HG03039 (cell line): Measurements from ENCODE around the gene MTUS2.

ENCODE experiments used
- ATAC-seq: cut with Tn5 transposase; IDR thresholded peaks from one replicate; pipeline ENCODE4 v1.9.1; 2021; ENCODE audit warnings: mild to moderate bottlenecking, moderate library complexity; ENCODE audit not compliant: unreplicated experiment

Gene MTUS2

DNA sequence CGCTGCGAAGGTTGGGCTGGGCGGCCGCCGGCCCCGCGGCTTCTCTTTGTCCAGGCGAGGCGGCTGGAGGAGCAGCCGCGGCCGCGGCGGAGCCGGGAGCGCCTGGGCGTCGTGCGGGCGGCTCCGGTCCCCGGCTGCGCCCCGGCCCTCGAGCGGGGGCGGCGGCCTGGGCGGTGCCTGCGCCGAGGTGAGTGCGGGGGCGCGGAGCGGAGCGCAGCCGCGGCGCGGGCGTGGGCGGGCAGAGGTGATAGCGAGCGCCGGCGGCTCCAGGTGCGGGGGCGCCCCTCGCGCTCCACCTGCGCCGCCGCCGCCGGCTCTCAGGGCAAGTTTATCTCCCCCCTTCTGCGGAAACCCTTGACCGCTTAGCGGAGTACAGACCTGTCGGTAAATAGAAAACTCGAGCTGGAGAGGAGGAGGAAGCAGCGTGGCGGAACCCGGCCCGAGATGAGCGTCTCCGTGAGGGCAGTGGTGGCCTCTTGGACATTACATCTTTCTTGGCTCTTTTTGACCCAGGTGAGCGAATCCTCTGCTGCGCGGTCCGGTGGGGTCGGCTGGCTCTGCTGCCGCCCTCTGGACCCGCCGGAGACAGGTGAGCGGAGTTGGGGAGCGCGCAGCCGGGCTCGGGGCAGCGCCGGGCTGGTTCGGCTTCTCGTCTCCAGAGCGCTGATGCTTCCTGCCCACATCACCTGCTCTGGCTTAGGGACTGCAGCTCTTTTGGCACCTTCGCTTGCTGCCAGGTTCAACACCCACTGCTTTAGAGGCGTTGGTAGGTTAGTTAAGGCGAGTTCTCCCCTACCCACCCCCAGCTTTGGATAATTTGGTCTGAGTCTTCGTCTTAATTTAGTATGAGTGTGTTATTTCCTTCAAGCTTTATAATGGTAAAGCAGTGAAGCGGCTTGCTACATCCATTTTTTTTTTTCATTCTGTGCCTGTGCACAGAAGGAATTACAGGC lies at the start of gene MTUS2:
MTUS2 (plus strand) TSS at position 241 of the 953 bp plus-strand sequence.
- ATAC-seq: peak; percentile 48

- ATAC-seq: no peak
These were observed 41.6 kb upstream of the MTUS2 start for GRCh38 chr13:28778308-28779215.

- ATAC-seq: no peak
These were observed 27.1 kb upstream of the MTUS2 start for GRCh38 chr13:28792992-28793391.

GRCh38 chr13:28794396-28794795 lies 25.7 kb upstream of the MTUS2 start:
- ATAC-seq: no peak

DNA sequence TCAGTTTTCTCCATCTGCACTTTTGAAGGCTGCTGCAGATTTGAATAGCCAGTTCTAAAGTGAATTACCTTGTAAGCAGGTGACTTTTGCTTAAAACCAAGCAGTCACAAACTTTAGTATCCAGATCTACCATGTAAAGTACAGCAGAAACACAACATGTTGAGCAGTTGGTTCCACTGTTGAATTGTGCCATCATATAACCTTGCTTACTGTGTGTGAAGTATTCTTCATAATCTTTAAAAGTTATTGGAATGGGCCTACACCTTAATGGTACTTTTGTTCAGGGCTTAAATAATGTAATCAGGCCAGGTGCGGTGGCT lies 23.2 kb upstream of the MTUS2 start:
- ATAC-seq: no peak

- no peak for ATAC-seq
These were observed 14.8 kb upstream of the MTUS2 start for GRCh38 chr13:28805193-28805819.

DNA sequence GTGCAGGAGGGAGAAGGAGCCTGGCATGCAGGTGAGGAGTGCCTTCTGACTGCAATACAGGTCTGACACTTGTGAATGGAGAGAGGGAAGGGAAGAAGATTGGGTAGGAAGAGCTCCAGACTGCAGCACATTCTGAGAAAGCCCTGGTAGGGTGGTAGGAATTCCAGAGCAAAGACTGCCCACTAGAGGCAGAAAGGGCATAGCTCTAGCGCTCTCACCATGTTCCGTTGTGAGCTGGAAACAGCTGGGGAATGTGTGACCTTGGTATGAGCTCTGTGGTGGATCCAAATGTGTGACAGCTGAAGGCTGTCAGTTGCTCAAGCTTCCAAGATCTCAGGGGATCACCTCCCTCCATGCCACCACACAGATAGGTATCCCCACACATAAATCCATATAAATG lies 2.9 kb upstream of the MTUS2 start:
- no peak for ATAC-seq

DNA sequence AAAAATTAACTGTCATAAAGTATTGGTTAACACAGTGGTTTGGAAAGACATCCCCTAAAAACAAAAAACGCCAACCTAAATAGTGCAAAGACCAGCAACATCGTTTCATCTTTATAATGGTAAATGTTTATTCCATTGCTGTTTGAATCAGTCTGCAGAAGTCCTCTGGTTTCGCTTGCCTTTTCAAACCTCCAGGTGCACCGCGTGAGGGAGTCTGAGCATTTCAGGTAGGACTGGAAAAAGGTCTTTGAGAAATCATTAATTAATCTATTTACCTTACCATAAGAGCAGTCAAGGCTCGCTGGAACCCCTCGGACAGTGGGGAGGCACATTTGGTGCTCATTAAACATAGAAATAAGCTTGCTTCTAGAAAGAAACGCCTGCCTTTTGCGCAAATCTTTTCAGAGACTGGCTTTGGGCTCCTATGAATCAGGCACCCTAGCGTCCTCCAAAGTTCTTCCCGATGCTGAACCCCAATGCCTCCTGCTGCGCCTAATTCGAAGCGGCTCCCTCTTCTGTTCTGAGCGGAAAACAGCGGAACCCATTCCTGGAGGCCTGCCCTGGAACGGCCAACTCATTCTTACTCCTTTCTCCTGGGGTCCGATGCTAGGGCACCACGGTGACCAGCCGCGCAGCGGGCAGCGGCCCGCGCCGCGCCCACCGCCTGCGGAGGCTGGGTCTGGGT lies 951 bp upstream of the MTUS2 start:
- ATAC-seq: no peak

GRCh38 chr13:28819735-28820098 lies 422 bp upstream of the MTUS2 start:
- peak; percentile 62 for ATAC-seq

GRCh38 chr13:28822151-28822550 lies 2.0 kb downstream of the MTUS2 start:
- no peak for ATAC-seq

DNA sequence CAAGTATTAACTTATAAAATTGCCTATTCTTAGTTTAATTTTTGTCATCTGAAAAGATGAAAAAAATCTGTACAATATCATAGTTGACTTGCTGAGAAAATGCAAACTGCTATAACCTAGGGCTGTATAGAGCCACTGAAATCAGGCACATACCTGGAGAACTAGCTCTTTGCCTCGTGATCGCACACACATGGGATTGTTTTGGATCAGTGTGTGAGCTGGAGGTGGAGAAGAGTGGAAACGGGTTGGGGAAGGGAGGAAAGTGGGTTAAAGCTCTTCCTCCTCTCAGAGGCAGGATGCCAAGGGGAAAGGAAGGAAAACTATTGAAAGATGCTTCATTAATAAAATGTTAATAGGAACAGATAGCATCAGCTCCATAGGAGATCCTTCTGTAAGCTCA lies 2.7 kb downstream of the MTUS2 start:
- no peak for ATAC-seq

DNA sequence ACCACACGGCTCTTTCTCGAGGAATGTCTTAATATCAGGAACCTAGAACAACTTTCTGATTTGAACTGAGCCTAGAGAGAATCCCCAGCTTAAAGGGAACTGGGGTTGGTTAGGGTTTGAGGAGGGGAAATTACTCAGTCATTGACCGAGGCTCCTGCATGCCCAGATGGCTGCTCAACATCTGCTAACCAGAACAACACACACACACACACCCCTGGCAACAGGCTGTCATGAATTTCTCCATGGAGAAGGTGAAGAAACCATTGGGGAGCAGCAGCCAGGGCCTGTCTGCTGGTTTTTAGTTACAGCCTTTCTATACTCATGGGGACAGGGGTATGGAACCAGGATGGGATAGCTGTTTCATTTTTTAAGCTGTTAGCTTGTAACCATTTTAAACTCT lies 5.2 kb downstream of the MTUS2 start:
- ATAC-seq: no peak

DNA sequence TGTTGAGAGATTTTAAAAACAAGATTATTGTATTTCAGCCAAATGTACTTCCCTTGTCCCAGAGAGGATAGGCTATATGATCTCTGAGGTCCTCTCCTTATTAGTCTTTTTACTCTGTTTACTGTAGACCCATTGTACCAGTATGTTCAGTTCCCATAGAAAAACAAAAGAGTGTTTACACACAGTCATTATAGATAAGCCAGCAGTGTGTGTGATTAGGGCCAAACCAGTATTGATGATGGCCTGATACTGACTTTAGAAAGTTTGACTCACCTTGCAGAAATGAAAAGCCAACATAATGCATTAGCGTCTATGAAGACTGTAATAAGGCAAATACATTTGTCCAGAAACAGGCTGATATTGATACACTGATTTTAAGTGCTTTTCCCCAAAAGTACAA lies 6.2 kb downstream of the MTUS2 start:
- ATAC-seq: no peak

- no peak for ATAC-seq
These were observed 10.4 kb downstream of the MTUS2 start for GRCh38 chr13:28830580-28830979.

DNA sequence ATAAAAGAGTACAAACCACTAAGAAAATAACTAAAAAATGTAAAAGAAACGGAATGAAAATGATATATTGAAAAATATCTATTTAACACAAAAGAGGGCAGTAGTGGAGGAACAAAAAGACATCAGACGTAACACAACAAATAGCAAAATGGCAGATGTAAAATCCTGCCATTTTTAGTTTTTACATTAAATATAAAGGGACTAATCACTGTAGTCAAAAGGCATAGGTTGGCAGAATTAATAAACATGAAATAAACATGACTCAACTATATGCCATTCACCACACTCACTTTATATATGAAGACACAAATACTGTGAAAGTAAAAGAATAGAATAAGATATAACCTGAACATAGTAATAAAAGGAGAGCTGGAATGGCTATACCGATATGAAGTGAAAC lies 11.0 kb downstream of the MTUS2 start:
- ATAC-seq: no peak

DNA sequence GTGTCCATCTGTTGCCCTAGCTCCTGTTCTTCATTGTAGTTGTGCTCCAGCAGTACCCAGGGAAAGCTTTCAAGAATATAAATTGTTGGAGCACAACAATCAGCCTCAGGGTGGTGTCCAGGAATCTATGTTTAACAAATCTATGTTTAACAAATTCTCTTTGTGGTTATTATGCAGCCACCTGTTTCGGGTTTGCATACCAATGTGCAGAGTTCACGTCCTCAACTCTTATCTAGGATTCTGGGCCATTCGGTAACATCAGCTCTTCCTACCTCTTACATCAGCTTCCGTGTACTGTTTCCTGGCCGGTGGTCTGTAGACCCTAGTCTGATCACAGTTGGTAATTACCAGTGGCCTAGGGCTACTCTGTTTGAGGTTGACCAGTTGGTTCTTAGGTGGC lies 17.0 kb downstream of the MTUS2 start:
- ATAC-seq: no peak

DNA sequence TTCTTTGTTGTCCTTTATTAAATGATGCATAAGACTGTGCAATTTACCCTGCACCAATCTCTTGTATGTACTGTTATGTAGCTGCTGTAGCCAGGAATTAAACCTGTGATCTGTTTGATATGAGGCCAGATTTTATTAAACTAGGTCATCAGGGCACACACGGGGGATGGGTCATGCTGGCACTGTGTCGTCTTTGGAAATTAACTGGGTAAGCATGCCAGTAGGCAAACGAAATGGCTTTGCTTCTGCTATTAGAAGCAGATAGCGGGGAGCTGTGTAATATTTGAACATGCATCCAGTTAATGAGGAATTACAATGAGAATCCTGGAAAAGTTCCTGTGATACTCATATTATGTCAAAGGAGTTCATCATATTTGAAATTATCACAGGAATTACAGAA lies 23.5 kb downstream of the MTUS2 start:
- ATAC-seq: no peak

- ATAC-seq: no peak
These were observed 29.3 kb downstream of the MTUS2 start for GRCh38 chr13:28849441-28849840.

DNA sequence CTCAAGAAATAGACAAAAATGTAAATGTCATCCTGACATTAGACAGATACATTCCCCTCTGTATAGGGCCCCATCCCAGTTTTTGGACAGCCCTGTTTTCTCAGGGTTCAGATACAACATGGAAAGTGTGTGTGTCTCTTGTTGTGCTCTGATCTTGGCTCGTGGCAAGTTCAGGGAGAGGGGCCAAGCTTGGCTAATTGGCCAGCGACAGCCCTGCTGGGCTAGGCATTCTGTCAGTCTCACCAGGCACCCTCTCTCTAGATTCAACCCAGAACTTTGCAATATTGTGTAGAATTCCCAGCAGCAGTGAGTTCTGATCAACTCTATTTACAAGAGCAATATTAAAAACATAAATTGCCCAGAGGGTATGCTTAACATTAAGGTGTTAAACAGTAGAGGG lies 30.1 kb downstream of the MTUS2 start:
- no peak for ATAC-seq

DNA sequence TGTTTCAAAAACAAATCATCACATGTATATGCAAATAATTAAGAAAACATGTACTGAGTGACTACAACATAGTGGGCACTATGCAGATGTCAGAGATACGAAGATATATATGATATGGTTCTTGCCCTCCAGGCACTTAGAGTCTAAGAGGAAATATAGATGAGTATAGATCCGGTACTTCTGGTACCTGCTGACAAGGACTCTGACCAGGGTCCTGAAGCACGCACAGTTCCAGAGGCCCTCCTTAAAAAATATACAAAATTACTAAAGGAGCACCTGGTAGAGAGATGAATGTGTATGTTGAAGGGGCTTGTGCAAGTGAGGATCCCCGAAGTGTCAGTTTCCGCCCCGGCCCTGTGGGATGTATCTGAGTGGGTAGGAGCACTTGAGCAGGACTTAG lies 31.3 kb downstream of the MTUS2 start:
- no peak for ATAC-seq

DNA sequence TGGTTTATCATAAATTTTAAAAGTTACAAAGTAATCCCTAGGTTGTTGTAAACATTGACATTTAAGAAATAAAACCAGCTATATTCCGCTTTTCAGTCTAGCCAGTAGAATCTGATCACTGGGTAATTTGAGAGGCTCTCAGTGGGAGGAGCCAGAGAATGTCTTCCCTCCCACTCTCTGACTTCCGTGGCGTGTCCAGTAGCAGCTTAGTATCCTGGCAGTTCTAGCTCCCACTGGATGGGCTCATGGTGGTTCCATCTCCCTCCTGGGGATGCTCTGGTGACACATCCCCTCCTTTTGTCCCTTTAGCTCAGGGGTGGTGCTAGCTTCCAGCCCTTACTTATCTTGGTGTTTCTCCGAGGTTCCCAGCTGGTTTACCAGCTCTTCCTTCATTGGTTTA lies 34.5 kb downstream of the MTUS2 start:
- ATAC-seq: no peak
